MM.1S (cell line): ENCODE results near the gene MRPL17.

ENCODE experiments used
- CTCF ChIP-seq: fragments of 300-600 bp; sonication (generic); IDR thresholded peaks from 2 replicates; pipeline ENCODE4 v1.5.1; 2016; ENCODE audit warnings: antibody characterized with exemption, low read length, mixed read lengths
- EZH2 ChIP-seq: fragments of 300-600 bp; sonication (generic); optimal IDR thresholded peaks from 2 replicates; pipeline ENCODE3; 2017; ENCODE audit warnings: low read depth, mild to moderate bottlenecking, antibody characterized with exemption, low read length, mixed read lengths

GRCh38 chr11:6657346-6657745 is 25.8 kb downstream of the MRPL17 start:
- TF ChIP-seq EZH2 = no peak
- no peak for TF ChIP-seq CTCF
